ENCODE data around the gene RNF215. TPM values are rescaled to one million over a fixed set of nuclear protein-coding genes. Genes with fewer than 3 reads are reported as not detected.

Gene RNF215
- total and polyA plus RNA-seq, 2 of the 13 experiments (the other 11 are each of a cell fraction or from before 2014, with no cell fraction given) = 5.3 to 6.1 TPM

GRCh38 chr22:30404307-30404706, 17.1 kb upstream of the RNF215 start (continued):
- TF ChIP-seq, protein P1, sequence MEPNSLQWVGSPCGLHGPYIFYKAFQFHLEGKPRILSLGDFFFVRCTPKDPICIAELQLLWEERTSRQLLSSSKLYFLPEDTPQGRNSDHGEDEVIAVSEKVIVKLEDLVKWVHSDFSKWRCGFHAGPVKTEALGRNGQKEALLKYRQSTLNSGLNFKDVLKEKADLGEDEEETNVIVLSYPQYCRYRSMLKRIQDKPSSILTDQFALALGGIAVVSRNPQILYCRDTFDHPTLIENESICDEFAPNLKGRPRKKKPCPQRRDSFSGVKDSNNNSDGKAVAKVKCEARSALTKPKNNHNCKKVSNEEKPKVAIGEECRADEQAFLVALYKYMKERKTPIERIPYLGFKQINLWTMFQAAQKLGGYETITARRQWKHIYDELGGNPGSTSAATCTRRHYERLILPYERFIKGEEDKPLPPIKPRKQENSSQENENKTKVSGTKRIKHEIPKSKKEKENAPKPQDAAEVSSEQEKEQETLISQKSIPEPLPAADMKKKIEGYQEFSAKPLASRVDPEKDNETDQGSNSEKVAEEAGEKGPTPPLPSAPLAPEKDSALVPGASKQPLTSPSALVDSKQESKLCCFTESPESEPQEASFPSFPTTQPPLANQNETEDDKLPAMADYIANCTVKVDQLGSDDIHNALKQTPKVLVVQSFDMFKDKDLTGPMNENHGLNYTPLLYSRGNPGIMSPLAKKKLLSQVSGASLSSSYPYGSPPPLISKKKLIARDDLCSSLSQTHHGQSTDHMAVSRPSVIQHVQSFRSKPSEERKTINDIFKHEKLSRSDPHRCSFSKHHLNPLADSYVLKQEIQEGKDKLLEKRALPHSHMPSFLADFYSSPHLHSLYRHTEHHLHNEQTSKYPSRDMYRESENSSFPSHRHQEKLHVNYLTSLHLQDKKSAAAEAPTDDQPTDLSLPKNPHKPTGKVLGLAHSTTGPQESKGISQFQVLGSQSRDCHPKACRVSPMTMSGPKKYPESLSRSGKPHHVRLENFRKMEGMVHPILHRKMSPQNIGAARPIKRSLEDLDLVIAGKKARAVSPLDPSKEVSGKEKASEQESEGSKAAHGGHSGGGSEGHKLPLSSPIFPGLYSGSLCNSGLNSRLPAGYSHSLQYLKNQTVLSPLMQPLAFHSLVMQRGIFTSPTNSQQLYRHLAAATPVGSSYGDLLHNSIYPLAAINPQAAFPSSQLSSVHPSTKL (CRISPR knock-in tag; IDR thresholded peaks at IDR 0.05) = peak; percentile 29; the same call in 1 of the 2 replicates
- TF ChIP-seq ARNT (IDR thresholded peaks at IDR 0.05) (no peak), SOX5 (CRISPR knock-in tag; IDR thresholded peaks at IDR 0.05; ENCODE audit: borderline replicate concordance) (peak; percentile 18; the same call in 1 of the 2 replicates), PATZ1 (CRISPR knock-in tag; IDR thresholded peaks at IDR 0.05) (0 out of 2 replicates have a peak, but pooled peaks have one; percentile 26), ZNF34 (CRISPR knock-in tag; IDR thresholded peaks at IDR 0.05; ENCODE audit: borderline replicate concordance) (no peak), THYN1 (CRISPR knock-in tag; IDR thresholded peaks at IDR 0.05; ENCODE audit: borderline replicate concordance, low read depth) (no peak), SOX13 (IDR thresholded peaks at IDR 0.05) (no peak), SOX13 (CRISPR knock-in tag; conservative IDR thresholded peaks at IDR 0.05 in 1 of 2, IDR thresholded peaks at IDR 0.05 in 1 of 2) (no peak), RFX3 (CRISPR knock-in tag; IDR thresholded peaks at IDR 0.05) (no peak), FOXP1 (IDR thresholded peaks at IDR 0.05) (no peak), FOXP1 (CRISPR knock-in tag; IDR thresholded peaks at IDR 0.05) (peak; percentile 24; the same call in 1 of the 2 replicates), SUZ12 (IDR thresholded peaks at IDR 0.05; ENCODE audit: low read depth, low read length) (no peak), EED (CRISPR knock-in tag; IDR thresholded peaks at IDR 0.05) (no peak), HOXA3 (CRISPR knock-in tag; IDR thresholded peaks at IDR 0.05) (peak; percentile 37; the same call in 1 of the 2 replicates), GATA4 (IDR thresholded peaks at IDR 0.05; ENCODE audit: borderline replicate concordance, low read depth) (no peak), PHF8 (CRISPR knock-in tag; IDR thresholded peaks at IDR 0.05) (no peak), NR2C2 (CRISPR knock-in tag; IDR thresholded peaks at IDR 0.05; ENCODE audit: borderline replicate concordance) (peak; percentile 78), DZIP1 (CRISPR knock-in tag; IDR thresholded peaks at IDR 0.05) (no peak), JUN (CRISPR knock-in tag; IDR thresholded peaks at IDR 0.05) (no peak), NFE2L1 (CRISPR knock-in tag; IDR thresholded peaks at IDR 0.05; ENCODE audit: borderline replicate concordance) (no peak), MLX (CRISPR knock-in tag; IDR thresholded peaks at IDR 0.05) (no peak), TARDBP (CRISPR knock-in tag; IDR thresholded peaks at IDR 0.05) (no peak; the same call in 1 of the 2 replicates), ZNF556 (CRISPR knock-in tag; IDR thresholded peaks at IDR 0.05; ENCODE audit: borderline replicate concordance) (no peak)
- TF ChIP-seq, protein P2, sequence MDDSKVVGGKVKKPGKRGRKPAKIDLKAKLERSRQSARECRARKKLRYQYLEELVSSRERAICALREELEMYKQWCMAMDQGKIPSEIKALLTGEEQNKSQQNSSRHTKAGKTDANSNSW (CRISPR knock-in tag; IDR thresholded peaks at IDR 0.05; ENCODE audit: borderline replicate concordance) = no peak
